T-helper 17 cell (primary cell): ENCODE results near the gene PKNOX2. TPM values are rescaled to one million over a fixed set of nuclear protein-coding genes. Genes with fewer than 3 reads are reported as not detected.
"Not testable (repeated sequence)": the region's sequence is repeated elsewhere in the genome, so short reads cannot be mapped to it uniquely, and the experiment has no call there.

ENCODE experiments used
- ATAC-seq: fragments of 150-1000 bp; cut with Tn5 transposase; 2 replicates; pipeline ENCODE4 v1.10.0; 2021; ENCODE audit warnings: mild to moderate bottlenecking, moderate library complexity
- DNase-seq, 3 donors: peaks; one replicate each; pipeline versions ENCODE4 v3.0.0 to v3.0.0-alpha.2; 2020 to 2021
- H3K9me3 ChIP-seq: one replicate; pipeline ENCODE4 v1.7.0; 2013; ENCODE audit warnings: low read length, mild to moderate bottlenecking; ENCODE audit not compliant: control insufficient read depth, poor library complexity, severe bottlenecking
- H3K27ac Mint-ChIP-seq: one replicate; pipeline ENCODE4 v1.8.0; 2022; ENCODE audit warnings: mild to moderate bottlenecking, moderate library complexity, mixed read lengths
- H3K27me3 Mint-ChIP-seq: one replicate; pipeline ENCODE4 v1.8.0; 2022; ENCODE audit warnings: mixed read lengths
- H3K36me3 Mint-ChIP-seq: one replicate; pipeline ENCODE4 v1.8.0; 2022; ENCODE audit warnings: low read depth, mixed read lengths
- H3K4me1 Mint-ChIP-seq: one replicate; pipeline ENCODE4 v1.8.0; 2022; ENCODE audit warnings: mild to moderate bottlenecking, mixed read lengths
- H3K4me3 Mint-ChIP-seq: one replicate; pipeline ENCODE4 v1.8.0; 2022; ENCODE audit warnings: mild to moderate bottlenecking, moderate library complexity, mixed read lengths
- total RNA-seq, 4 donors: library from RNA in 2 of 4; stranded (reverse) in 2 of 4; gene quantifications; one replicate each; pipeline ENCODE4 v1.2.3 and lab custom pipeline; 2022 to 2026

PKNOX2 gene
- total RNA-seq, 2 donors from 2014 or later, result not detected

DNA sequence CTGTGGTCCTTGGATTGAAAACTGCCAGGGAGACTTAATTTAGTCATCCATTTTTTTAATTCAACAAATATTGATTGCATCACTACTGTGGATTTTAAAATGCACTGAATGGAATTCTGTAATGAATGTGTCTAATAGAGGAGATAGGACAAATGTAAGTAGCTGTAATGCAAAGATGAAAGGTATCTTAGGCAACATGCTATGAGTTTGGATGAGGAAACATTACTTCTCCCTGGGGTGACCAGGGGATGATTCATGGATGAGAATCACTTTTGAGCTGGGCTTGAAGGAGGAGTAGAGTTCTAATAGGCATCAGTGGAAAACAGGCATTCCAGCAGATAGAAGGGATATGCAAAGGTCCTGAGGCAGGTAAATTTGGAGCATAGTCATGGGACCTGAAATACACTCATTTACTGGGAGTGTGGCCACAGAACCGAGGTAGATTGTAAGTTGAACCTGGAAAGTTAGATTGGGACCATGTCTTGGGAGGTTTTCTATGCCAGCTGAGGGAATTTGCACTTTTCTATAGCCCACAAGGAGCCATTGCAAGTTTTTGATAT is 43.4 kb downstream of the PKNOX2 start:
- DNase-seq (no peak), ATAC-seq (no peak)
- Mint-ChIP-seq H3K4me3 (no peak overlapping the region), H3K36me3 (no peaks in the 10 kb centered on the region), H3K27ac (no peak overlapping the region), H3K4me1 (no peaks in the 10 kb centered on the region), H3K27me3 (peaks cover 32% of the 10 kb centered on the region)
- H3K9me3 ChIP-seq, result no peaks in the 10 kb centered on the region

- no peaks in the 10 kb centered on the region for H3K9me3 ChIP-seq
- H3K27me3 Mint-ChIP-seq, result peaks cover 46% of the 10 kb centered on the region
- no peak overlapping the region for H3K27ac Mint-ChIP-seq
- ATAC-seq, result no peak
- no peak for DNase-seq
- H3K36me3 Mint-ChIP-seq, result peaks cover 3% of the 10 kb centered on the region
- no peak overlapping the region for H3K4me3 Mint-ChIP-seq
- H3K4me1 Mint-ChIP-seq, result peaks cover 4% of the 10 kb centered on the region
These were observed 45.5 kb downstream of the PKNOX2 start for GRCh38 chr11:125210066-125210465.

DNA sequence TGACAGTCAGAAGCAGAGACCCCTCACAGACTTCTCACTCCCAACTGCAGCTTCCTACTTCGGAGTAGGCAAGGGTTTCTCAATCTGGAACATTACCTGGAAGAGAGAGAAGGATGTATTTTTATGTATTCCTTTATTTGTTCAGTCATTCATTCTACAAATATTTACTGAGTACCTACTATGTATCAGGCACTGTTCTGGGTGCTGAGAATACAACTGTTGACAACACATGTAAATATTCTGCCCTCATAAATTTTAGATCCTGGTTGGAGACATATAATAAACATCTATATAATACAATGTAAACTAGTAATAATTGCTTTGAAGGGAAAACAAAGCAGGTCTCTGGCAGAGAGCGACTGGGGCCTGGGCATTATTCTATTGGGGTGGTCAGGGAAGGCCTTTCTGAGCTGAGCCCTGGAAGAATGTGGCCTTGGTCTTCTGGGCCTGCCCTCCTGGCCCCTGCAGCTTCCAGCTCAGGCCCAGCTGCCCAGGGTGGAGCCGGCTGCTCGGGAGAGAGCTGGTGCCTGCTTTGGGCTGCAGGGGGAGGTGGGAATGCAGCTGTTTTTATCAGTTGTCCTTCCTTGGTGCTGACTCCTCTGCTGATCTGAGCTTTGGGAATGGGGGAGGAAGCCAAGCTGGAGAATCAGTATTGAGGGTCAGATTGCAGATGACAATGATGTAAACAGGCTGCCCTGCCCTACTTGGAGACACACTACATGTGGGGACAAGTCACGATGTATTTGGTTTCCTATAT is 46.8 kb downstream of the PKNOX2 start:
- H3K27ac Mint-ChIP-seq, result no peak overlapping the region
- peaks cover 3% of the 10 kb centered on the region for H3K36me3 Mint-ChIP-seq
- no peak for DNase-seq
- H3K9me3 ChIP-seq, result no peaks in the 10 kb centered on the region
- H3K4me3 Mint-ChIP-seq, result no peak overlapping the region
- no peak for ATAC-seq
- H3K27me3 Mint-ChIP-seq, result peaks cover 52% of the 10 kb centered on the region
- H3K4me1 Mint-ChIP-seq, result peaks cover 4% of the 10 kb centered on the region

- no peak overlapping the region for H3K4me3 Mint-ChIP-seq
- ATAC-seq (no peak), DNase-seq (no peak)
- H3K27me3 Mint-ChIP-seq, result peaks cover 53% of the 10 kb centered on the region
- peaks cover 4% of the 10 kb centered on the region for H3K4me1 Mint-ChIP-seq
- peaks cover 3% of the 10 kb centered on the region for H3K36me3 Mint-ChIP-seq
- H3K9me3 ChIP-seq, result no peaks in the 10 kb centered on the region
- no peak overlapping the region for H3K27ac Mint-ChIP-seq
These were observed 47.4 kb downstream of the PKNOX2 start for GRCh38 chr11:125211948-125212340.

- peaks cover 75% of the 10 kb centered on the region for H3K27me3 Mint-ChIP-seq
- H3K4me1 Mint-ChIP-seq, result peaks cover 4% of the 10 kb centered on the region
- H3K36me3 Mint-ChIP-seq, result peaks cover 3% of the 10 kb centered on the region
- no peak for ATAC-seq
- H3K27ac Mint-ChIP-seq, result no peak overlapping the region
- no peak overlapping the region for H3K4me3 Mint-ChIP-seq
- no peaks in the 10 kb centered on the region for H3K9me3 ChIP-seq
- no peak for DNase-seq
These were observed 50.3 kb downstream of the PKNOX2 start for GRCh38 chr11:125214601-125215565.

DNA sequence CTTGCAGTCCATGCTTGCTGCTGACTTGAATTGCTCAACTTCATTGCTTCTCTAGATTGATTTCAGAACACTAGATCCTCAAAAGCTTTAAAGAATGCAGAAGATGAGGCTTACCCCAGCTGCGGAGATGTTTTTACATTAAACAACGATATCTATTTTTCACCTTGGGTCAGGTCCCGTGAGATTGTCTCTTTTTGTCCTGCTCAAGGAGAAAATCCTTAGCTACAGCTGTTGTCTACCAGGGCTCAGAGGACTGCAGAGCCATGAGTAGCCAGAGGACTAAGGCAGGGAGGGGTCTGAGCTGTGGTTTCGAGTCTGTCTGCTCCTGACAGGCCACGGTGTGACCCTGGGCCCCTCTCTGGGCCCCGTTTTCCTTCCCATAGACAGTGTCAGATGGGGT is 51.4 kb downstream of the PKNOX2 start:
- Mint-ChIP-seq H3K27me3 (peaks cover 76% of the 10 kb centered on the region), H3K36me3 (peaks cover 3% of the 10 kb centered on the region), H3K4me3 (no peak overlapping the region), H3K4me1 (peaks cover 4% of the 10 kb centered on the region), H3K27ac (no peak overlapping the region)
- DNase-seq (no peak), ATAC-seq (no peak)
- H3K9me3 ChIP-seq, result no peaks in the 10 kb centered on the region

DNA sequence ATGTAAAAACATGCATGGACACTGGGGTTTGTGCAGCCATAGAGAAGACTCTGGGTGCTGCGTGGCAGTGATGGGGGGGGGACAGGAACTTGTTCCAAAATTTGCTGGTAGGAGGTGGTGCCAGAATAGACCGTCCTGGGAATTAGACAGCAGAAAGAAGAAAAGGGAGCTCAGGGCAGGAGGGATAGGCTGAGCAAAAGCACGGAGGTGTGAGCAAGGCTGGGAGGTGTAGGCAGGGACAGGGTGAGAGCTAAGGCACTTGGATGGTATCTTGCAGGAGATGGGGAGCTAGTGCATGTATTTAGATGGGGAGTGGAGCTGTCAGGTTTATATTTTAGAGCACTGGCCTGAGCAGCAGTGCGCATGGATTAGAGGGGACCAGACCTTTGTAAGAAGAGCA is 53.8 kb downstream of the PKNOX2 start:
- peaks cover 61% of the 10 kb centered on the region for H3K27me3 Mint-ChIP-seq
- no peaks in the 10 kb centered on the region for H3K9me3 ChIP-seq
- peaks cover 4% of the 10 kb centered on the region for H3K4me1 Mint-ChIP-seq
- DNase-seq, result no peak
- no peak for ATAC-seq
- H3K4me3 Mint-ChIP-seq, result no peak overlapping the region
- H3K36me3 Mint-ChIP-seq, result peaks cover 3% of the 10 kb centered on the region
- no peak overlapping the region for H3K27ac Mint-ChIP-seq

DNA sequence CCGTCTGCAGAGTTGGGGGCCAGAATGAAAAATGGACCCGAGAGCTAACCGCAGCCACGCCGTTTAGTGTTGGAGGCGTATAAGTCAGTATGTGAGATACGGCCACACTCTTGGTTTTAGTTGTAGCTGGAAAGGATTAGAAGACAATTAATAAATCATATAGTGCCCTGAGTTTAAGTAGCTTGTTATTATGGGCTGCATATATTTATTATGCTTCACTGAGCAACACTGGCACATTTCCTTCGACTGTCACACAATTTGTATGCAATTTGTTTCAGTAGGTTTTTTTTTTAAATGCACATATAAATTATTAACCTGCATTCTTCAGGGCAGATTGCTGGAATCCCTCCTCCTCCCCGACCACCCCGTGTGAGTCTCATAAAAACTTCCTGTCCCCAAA is 56.9 kb downstream of the PKNOX2 start:
- peaks cover 46% of the 10 kb centered on the region for H3K27me3 Mint-ChIP-seq
- H3K4me1 Mint-ChIP-seq, result no peaks in the 10 kb centered on the region
- H3K4me3 Mint-ChIP-seq, result no peak overlapping the region

DNA sequence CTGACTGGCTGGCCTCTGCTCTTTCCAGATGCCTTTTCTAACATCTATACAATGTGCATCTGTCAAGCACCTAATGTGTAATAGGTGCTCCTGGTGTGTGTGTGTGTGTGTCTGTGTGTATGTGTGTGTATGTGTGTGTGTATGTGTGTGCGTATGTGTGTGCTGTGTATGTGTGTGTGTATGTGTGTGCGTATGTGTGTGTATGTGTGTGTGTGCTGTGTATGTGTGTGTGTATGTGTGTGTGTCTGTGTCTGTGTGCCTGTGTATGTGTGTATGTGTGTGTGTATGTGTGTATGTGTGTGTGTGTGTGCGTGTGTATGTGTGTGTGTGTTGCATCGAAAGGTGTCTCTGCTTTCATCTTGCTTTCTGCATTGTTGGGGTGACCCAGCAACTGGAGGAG is 57.9 kb downstream of the PKNOX2 start:
- H3K4me1 Mint-ChIP-seq, result no peaks in the 10 kb centered on the region
- no peaks in the 10 kb centered on the region for H3K36me3 Mint-ChIP-seq
- H3K27ac Mint-ChIP-seq, result no peak overlapping the region
- H3K27me3 Mint-ChIP-seq, result peaks cover 49% of the 10 kb centered on the region
- no peaks in the 10 kb centered on the region for H3K9me3 ChIP-seq
- no peak overlapping the region for H3K4me3 Mint-ChIP-seq
- DNase-seq (no peak), ATAC-seq (no peak)

More for the DNA sequence above, 56.9 kb downstream of the PKNOX2 start:
- no peaks in the 10 kb centered on the region for H3K36me3 Mint-ChIP-seq
- H3K27ac Mint-ChIP-seq, result no peak overlapping the region
- no peak for ATAC-seq
- no peak for DNase-seq
- no peaks in the 10 kb centered on the region for H3K9me3 ChIP-seq

DNA sequence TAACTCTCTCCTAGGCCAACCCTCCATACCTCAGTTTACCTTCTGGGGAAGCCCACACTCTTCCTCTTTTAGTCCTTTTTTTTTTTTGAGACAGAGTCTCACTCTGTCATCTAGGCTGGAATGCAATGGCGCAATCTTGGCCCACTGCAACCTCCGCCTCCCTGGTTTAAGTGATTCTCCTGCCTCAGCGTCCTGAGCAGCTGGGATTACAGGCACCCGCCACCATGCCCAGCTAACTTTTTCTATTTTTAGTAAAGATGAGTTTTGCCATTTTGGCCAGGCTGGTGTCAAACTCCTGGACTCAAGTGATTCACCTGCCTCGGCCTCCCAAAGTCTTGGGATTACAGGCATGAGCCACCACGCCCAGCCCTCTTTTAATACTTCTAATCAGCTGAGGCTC is 58.6 kb downstream of the PKNOX2 start:
- ATAC-seq, H3K9me3 ChIP-seq, H3K36me3 Mint-ChIP-seq, H3K4me3 Mint-ChIP-seq, H3K27ac Mint-ChIP-seq, H3K4me1 Mint-ChIP-seq, DNase-seq: not testable (repeated sequence)
- H3K27me3 Mint-ChIP-seq, result peaks cover 50% of the 10 kb centered on the region

DNA sequence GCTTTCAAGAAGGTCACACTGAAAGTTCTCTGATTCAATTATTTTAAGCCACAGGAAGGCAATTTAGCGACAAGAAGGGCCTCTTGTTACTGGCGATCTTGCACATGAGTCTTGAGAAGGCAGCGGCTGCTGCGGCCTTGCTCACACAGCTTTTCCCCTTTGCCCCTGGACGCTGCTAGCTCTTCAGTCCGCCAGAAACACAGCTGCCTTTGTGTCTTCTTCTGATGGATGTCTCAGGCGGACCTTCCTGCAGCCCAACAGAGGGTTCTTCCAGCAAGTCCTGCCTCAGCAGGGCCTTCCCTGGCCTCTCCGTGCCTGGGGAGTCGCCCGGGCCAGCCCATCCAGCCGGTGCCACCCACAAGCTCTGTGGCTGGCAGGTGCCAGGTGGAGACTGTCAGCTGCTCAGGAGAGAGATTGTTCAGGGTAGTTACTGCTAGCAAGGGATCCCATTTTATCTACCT is 59.4 kb downstream of the PKNOX2 start:
- ATAC-seq (no peak), DNase-seq (no peak)
- Mint-ChIP-seq H3K27ac (no peak overlapping the region), H3K4me3 (no peak overlapping the region), H3K4me1 (no peaks in the 10 kb centered on the region), H3K36me3 (no peaks in the 10 kb centered on the region), H3K27me3 (peaks cover 50% of the 10 kb centered on the region)
- H3K9me3 ChIP-seq, result no peaks in the 10 kb centered on the region

DNA sequence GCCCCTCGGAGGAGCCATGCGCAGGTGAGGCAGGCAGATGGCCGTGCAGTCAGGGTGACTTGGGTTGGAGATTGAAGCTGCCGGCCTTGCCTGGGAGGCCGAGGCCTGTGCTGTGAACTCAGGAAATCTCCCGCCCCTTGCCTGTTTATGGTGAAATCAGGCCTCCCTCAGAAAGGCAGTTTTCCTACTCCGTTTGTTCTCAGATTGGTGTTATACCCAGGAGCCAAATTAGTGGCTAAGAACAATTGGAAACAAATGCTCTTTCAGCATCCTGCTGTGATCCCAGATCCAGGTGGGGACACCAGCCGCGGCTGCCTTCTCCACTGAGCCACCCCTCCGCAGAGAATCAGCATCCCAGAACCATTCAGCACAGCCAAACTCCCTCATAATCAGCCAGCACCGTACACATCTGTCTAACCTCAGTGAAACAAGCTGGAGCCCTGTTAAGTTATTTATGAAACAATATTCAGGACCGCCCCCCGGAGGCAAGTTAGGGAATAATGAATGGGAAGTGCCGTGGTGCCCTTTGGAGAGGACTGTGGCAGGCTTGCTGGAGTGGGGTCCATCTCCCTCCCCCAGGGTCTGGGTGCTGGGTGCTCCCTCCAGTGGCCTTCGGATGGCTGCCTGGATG is 60.0 kb downstream of the PKNOX2 start:
- ATAC-seq (no peak), DNase-seq (no peak)
- Mint-ChIP-seq H3K4me1 (no peaks in the 10 kb centered on the region), H3K36me3 (peaks cover 2% of the 10 kb centered on the region), H3K27ac (no peak overlapping the region), H3K27me3 (peaks cover 55% of the 10 kb centered on the region), H3K4me3 (no peak overlapping the region)
- H3K9me3 ChIP-seq, result no peaks in the 10 kb centered on the region

- no peaks in the 10 kb centered on the region for H3K4me1 Mint-ChIP-seq
- no peak for DNase-seq
- no peak overlapping the region for H3K27ac Mint-ChIP-seq
- H3K9me3 ChIP-seq, result no peaks in the 10 kb centered on the region
- H3K36me3 Mint-ChIP-seq, result peaks cover 2% of the 10 kb centered on the region
- peaks cover 52% of the 10 kb centered on the region for H3K27me3 Mint-ChIP-seq
- ATAC-seq, result no peak
- H3K4me3 Mint-ChIP-seq, result no peak overlapping the region
These were observed 60.9 kb downstream of the PKNOX2 start for GRCh38 chr11:125225401-125225800.
